ENCODE results near the gene ICE2.

Gene ICE2

GRCh38 chr15:60486742-60487141 lies 7.8 kb upstream of the ICE2 start:
- peak; percentile 25 for DNase-seq

- DNase-seq: peak; percentile 81
Measured at GRCh38 chr15:60485365-60486055, 6.6 kb upstream of the ICE2 start.

- no peak for DNase-seq
Measured at GRCh38 chr15:60483042-60483441, 4.1 kb upstream of the ICE2 start.

GRCh38 chr15:60480888-60481287 lies 1.9 kb upstream of the ICE2 start:
- no peak for DNase-seq

- no peak for DNase-seq
Measured at GRCh38 chr15:60480149-60480548, 1.2 kb upstream of the ICE2 start.

- DNase-seq: peak; percentile 74
Measured at GRCh38 chr15:60479361-60480110, 594 bp upstream of the ICE2 start.

GRCh38 chr15:60477916-60478565 lies 901 bp downstream of the ICE2 start:
- peak; percentile 74 for DNase-seq

- DNase-seq: no peak
Measured at GRCh38 chr15:60477164-60477563, 1.8 kb downstream of the ICE2 start.

GRCh38 chr15:60476713-60477112 lies 2.2 kb downstream of the ICE2 start:
- no peak for DNase-seq

- no peak for DNase-seq
Measured at GRCh38 chr15:60473135-60473534, 5.8 kb downstream of the ICE2 start.

GRCh38 chr15:60471314-60471713 lies 7.6 kb downstream of the ICE2 start:
- DNase-seq: no peak

- DNase-seq: no peak
Measured at GRCh38 chr15:60469893-60470641, 8.9 kb downstream of the ICE2 start.

- DNase-seq: no peak
Measured at GRCh38 chr15:60464836-60465630, 13.9 kb downstream of the ICE2 start.

GRCh38 chr15:60462027-60462426 lies 16.9 kb downstream of the ICE2 start:
- DNase-seq: no peak

- no peak for DNase-seq
Measured at GRCh38 chr15:60460931-60461330, 18.0 kb downstream of the ICE2 start.

- DNase-seq: no peak
Measured at GRCh38 chr15:60458721-60459120, 20.2 kb downstream of the ICE2 start.

- no peak for DNase-seq
Measured at GRCh38 chr15:60457985-60458384, 21.0 kb downstream of the ICE2 start.

- DNase-seq: no peak
Measured at GRCh38 chr15:60454824-60455223, 24.1 kb downstream of the ICE2 start.

GRCh38 chr15:60448668-60449360 lies 30.1 kb downstream of the ICE2 start:
- no peak for DNase-seq

GRCh38 chr15:60444289-60444912 lies 34.5 kb downstream of the ICE2 start:
- DNase-seq: peak; percentile 31

- DNase-seq: no peak
Measured at GRCh38 chr15:60442763-60443162, 36.2 kb downstream of the ICE2 start.

All from OCI-M1 (cell line).